ENCODE data around the gene LRGUK. TPM values are rescaled to one million over a fixed set of nuclear protein-coding genes. Genes with fewer than 3 reads are reported as not detected.

LRGUK gene
- total and polyA plus RNA-seq, 2 donors (not counting 1 experiment from before 2014, with no cell fraction given), result 0.27 to 0.49 TPM

GRCh38 chr7:134276951-134277350 lies 149.8 kb downstream of the LRGUK start:
- Mint-ChIP-seq H3K4me1 (no peaks in the 10 kb centered on the region), H3K27me3 (peaks cover 57% of the 10 kb centered on the region), H3K27ac (no peak overlapping the region), H3K9me3 (ENCODE audit: insufficient read depth) (no peaks in the 10 kb centered on the region), H3K4me3 (no peak overlapping the region)
- Histone ChIP-seq H3K27me3 (replicated peaks in 1 of 4; ENCODE audit: control extremely low read depth in 1 of 4, control insufficient read depth in 3 of 4, insufficient read depth in 4 of 4, low read length in 3 of 4) (peaks cover 0 to 11% (median 0%) of the 10 kb centered on the region in 4 experiments), H3K36me3 (replicated peaks in 1 of 2; ENCODE audit: control extremely low read depth in 1 of 2, control insufficient read depth in 1 of 2, extremely low read depth in 1 of 2, insufficient read depth in 2 of 2, low read length in 1 of 2) (no peaks in the 10 kb centered on the region), H3K27ac (ENCODE audit: low read length in 2 of 2) (no peak overlapping the region), H3K4me1 (ENCODE audit: control insufficient read depth in 2 of 2, insufficient read depth in 2 of 2, low read length in 2 of 2) (no peaks in the 10 kb centered on the region), H3K9me3 (ENCODE audit: control extremely low read depth in 1 of 3, control insufficient read depth in 2 of 3, insufficient read depth in 1 of 3, low read length in 2 of 3) (no peaks in the 10 kb centered on the region), H3K9ac (ENCODE audit: low read length) (no peak overlapping the region), H3K79me2 (ENCODE audit: control insufficient read depth, insufficient read depth, low read length) (no peaks in the 10 kb centered on the region), H3K4me3 (ENCODE audit: control extremely low read depth in 1 of 5, extremely low read depth in 1 of 5, insufficient read depth in 1 of 5, low read depth in 2 of 5, low read length in 4 of 5) (no peak overlapping the region), H3K4me2 (replicated peaks; ENCODE audit: low read depth, low read length, poor library complexity, severe bottlenecking) (no peak overlapping the region), H2AFZ (ENCODE audit: insufficient read depth, low read depth, low read length, poor library complexity, severe bottlenecking) (no peak overlapping the region), H4K20me1 (ENCODE audit: control insufficient read depth, insufficient read depth, low read length, poor library complexity, severe bottlenecking) (no peaks in the 10 kb centered on the region)
- intact Hi-C loops (cut with micrococcal nuclease), result no loop called here
- no peak for DNase-seq
- ATAC-seq (ENCODE audit: low read depth), result no peak
- TF ChIP-seq CTCF (IDR thresholded peaks at IDR 0.05), result no peak
- ChIA-PET POLR2A (no interaction called here), CTCF (no interaction called here)
- 51% methylated on average over 5 of the region's 5 CpGs for WGBS (ENCODE audit: insufficient coverage)

- Mint-ChIP-seq H3K4me1 (no peaks in the 10 kb centered on the region), H3K27me3 (peaks cover 60% of the 10 kb centered on the region), H3K27ac (no peak overlapping the region), H3K4me3 (no peak overlapping the region), H3K9me3 (ENCODE audit: insufficient read depth) (no peaks in the 10 kb centered on the region)
- DNase-seq (no peak), ATAC-seq (ENCODE audit: low read depth) (no peak)
- no peak overlapping the region for H3K4me2 ChIP-seq (replicated peaks; ENCODE audit: low read depth, low read length, poor library complexity, severe bottlenecking)
- H3K9me3 ChIP-seq (ENCODE audit: control extremely low read depth in 1 of 3, control insufficient read depth in 2 of 3, insufficient read depth in 1 of 3, low read length in 2 of 3), result no peaks in the 10 kb centered on the region
- no peaks in the 10 kb centered on the region for H3K79me2 ChIP-seq (ENCODE audit: control insufficient read depth, insufficient read depth, low read length)
- no peak for TF ChIP-seq CTCF (IDR thresholded peaks at IDR 0.05)
- no peak for TF ChIP-seq EZH2 (IDR thresholded peaks at IDR 0.05; ENCODE audit: borderline replicate concordance, insufficient read depth, low read depth, low read length, poor library complexity, severe bottlenecking)
- no peak overlapping the region for H3K9ac ChIP-seq (ENCODE audit: low read length)
- no CpG with 5 or more reads among the region's 7 CpGs for WGBS (ENCODE audit: insufficient coverage)
- no peaks in the 10 kb centered on the region for H4K20me1 ChIP-seq (ENCODE audit: control insufficient read depth, insufficient read depth, low read length, poor library complexity, severe bottlenecking)
- no peaks in the 10 kb centered on the region for H3K4me1 ChIP-seq (ENCODE audit: control insufficient read depth in 2 of 2, insufficient read depth in 2 of 2, low read length in 2 of 2)
- ChIA-PET POLR2A (no interaction called here), CTCF (no interaction called here)
- no peaks in the 10 kb centered on the region for H3K36me3 ChIP-seq (replicated peaks in 1 of 2; ENCODE audit: control extremely low read depth in 1 of 2, control insufficient read depth in 1 of 2, extremely low read depth in 1 of 2, insufficient read depth in 2 of 2, low read length in 1 of 2)
- H3K4me3 ChIP-seq (ENCODE audit: control extremely low read depth in 1 of 5, extremely low read depth in 1 of 5, insufficient read depth in 1 of 5, low read depth in 2 of 5, low read length in 4 of 5), result no peak overlapping the region
- H2AFZ ChIP-seq (ENCODE audit: insufficient read depth, low read depth, low read length, poor library complexity, severe bottlenecking), result no peak overlapping the region
- intact Hi-C loops (cut with micrococcal nuclease), result no loop called here
- H3K27ac ChIP-seq (ENCODE audit: low read length in 2 of 2), result no peak overlapping the region
- H3K27me3 ChIP-seq (replicated peaks in 1 of 4; ENCODE audit: control extremely low read depth in 1 of 4, control insufficient read depth in 3 of 4, insufficient read depth in 4 of 4, low read length in 3 of 4), result peaks cover 0 to 7% (median 0%) of the 10 kb centered on the region in 4 experiments
Measured at GRCh38 chr7:134278502-134279153, 151.5 kb downstream of the LRGUK start.
